Neutrophil (primary cell): ENCODE measurements around the gene HTT.
"Not testable (repeated sequence)": the region's sequence is repeated elsewhere in the genome, so short reads cannot be mapped to it uniquely, and the experiment has no call there.

ENCODE experiments used
- H3K27ac ChIP-seq: fragments of 200-600 bp; sonication (generic); 2 replicates; pipeline ENCODE4 v1.5.1; 2016; ENCODE audit warnings: mild to moderate bottlenecking, moderate library complexity
- H3K27me3 ChIP-seq: fragments of 200-600 bp; sonication (generic); 2 replicates; pipeline ENCODE4 v1.6.0; 2016; ENCODE audit warnings: mild to moderate bottlenecking
- H3K36me3 ChIP-seq: fragments of 200-600 bp; sonication (generic); 2 replicates; pipeline ENCODE4 v1.5.1; 2017
- H3K4me1 ChIP-seq, 2 experiments: fragments of 200-600 bp in 1 of 2; sonication (generic) in 1 of 2; 1 replicate in 1 of 2; 2 replicates in 1 of 2; pipeline versions ENCODE4 v1.5.1 to v1.6.1; 2013 to 2016; ENCODE audit warnings: low read depth in 1 of 2, low read length in 1 of 2, mild to moderate bottlenecking in 1 of 2, moderate library complexity in 1 of 2; ENCODE audit not compliant: control insufficient read depth in 1 of 2, insufficient read depth in 1 of 2
- H3K4me3 ChIP-seq, 2 experiments: fragments of 200-600 bp in 1 of 2; sonication (generic) in 1 of 2; 1 replicate in 1 of 2; 2 replicates in 1 of 2; pipeline ENCODE4 v1.5.1; 2013 to 2016; ENCODE audit warnings: low read depth in 1 of 2, low read length in 1 of 2, mild to moderate bottlenecking in 1 of 2, moderate library complexity in 1 of 2
- H3K9me3 ChIP-seq: fragments of 200-600 bp; sonication (generic); 2 replicates; pipeline ENCODE4 v1.5.1; 2016
- TF ChIP-seq, protein P1 (sequence below): fragments of 200-600 bp; sonication (generic); IDR thresholded peaks from 2 replicates; pipeline ENCODE4 v1.5.1; 2016; ENCODE audit warnings: antibody characterized with exemption

Gene HTT

DNA sequence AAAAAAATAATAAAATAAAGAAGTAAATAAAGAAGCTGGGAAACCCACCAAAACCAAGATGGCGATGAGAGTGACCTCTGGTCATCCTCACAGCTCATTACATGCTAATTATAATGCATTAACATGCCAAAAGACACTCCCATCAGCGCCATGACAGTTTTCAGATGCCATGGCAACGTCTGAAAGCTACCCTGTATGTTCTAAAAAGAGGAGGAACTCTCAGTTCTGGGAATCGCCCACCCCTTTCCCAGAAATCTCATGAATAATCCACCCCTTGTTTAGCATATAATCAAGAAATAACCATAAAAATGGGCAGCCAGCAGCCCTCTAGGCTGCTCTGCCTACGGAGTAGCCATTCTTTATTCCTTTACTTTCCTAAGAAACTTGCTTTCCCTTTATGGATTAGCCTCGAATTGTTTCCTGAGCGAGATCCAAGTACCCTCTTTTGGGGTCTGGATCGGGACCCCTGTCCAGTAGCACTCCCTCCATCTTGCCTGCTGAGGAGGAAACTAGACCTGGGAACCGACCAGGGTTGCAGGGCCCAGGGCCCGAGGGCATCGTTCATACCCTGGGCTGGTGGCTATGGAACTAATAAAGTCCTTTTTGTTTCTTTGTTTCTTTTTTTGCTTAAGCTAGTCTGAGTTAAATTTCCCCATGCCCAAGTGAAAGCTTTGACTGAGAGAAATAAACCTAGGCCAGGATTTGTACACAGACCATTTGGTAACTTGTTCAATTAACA is 31.0 kb upstream of the HTT start:
- H3K4me3 ChIP-seq, result no peak overlapping the region
- TF ChIP-seq, protein P1, sequence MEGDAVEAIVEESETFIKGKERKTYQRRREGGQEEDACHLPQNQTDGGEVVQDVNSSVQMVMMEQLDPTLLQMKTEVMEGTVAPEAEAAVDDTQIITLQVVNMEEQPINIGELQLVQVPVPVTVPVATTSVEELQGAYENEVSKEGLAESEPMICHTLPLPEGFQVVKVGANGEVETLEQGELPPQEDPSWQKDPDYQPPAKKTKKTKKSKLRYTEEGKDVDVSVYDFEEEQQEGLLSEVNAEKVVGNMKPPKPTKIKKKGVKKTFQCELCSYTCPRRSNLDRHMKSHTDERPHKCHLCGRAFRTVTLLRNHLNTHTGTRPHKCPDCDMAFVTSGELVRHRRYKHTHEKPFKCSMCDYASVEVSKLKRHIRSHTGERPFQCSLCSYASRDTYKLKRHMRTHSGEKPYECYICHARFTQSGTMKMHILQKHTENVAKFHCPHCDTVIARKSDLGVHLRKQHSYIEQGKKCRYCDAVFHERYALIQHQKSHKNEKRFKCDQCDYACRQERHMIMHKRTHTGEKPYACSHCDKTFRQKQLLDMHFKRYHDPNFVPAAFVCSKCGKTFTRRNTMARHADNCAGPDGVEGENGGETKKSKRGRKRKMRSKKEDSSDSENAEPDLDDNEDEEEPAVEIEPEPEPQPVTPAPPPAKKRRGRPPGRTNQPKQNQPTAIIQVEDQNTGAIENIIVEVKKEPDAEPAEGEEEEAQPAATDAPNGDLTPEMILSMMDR, result no peak
- H3K27ac ChIP-seq, result no peak overlapping the region
- peaks cover 45 to 64% of the 10 kb centered on the region in 2 experiments for H3K4me1 ChIP-seq
- no peaks in the 10 kb centered on the region for H3K9me3 ChIP-seq
- H3K27me3 ChIP-seq, result no peaks in the 10 kb centered on the region
- H3K36me3 ChIP-seq, result no peaks in the 10 kb centered on the region

DNA sequence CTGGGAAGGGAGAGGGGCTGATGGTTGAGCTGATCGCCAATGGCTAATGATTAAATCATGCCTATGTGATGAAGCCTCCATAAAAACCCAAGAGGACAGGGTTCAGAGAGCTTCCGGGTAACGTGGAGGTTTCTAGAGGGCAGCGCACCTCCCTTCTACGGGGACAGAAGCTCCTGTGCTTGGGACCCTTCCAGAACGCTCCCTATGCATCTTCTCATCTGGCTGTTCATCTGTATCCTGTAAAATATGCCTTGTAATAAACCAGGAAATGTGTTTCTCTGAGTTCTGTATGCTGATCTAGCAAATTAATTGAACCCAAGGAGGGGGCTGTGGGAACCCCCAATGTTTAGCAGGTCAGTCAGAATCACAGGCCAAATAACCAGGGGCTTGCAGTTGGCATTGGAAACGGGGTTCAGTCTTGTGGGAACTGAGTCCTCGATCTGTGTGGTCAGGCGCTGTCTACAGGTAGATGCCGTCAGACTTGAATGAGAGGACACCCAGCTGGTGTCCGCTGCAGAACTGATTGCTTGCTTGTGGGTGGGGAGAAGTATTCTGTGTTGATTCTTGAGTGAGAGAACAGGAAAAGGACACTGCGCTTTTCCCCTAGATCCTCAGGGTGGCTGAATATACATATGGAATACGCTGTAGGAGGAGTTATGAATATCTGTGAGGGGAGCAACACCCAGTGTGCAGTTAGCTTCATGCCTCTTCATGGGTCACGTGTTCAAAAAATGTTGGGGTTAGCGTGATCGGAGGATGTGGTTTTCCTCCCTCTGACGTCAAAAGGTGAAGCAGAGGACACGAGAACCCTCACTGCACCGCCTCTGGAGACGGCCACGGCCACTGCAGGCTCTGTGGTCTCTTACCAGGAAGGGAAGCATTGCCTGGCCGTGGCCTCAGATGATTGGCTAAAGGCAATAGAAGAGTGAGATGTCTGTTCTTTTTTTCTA is 29.3 kb upstream of the HTT start:
- Histone ChIP-seq H3K27me3 (no peaks in the 10 kb centered on the region), H3K4me1 (peaks cover 44 to 63% of the 10 kb centered on the region in 2 experiments), H3K27ac (peak overlapping the region; percentile 83), H3K9me3 (no peaks in the 10 kb centered on the region), H3K36me3 (no peaks in the 10 kb centered on the region), H3K4me3 (peak overlapping the region in 1 of 2 experiments; percentile 34)
- TF ChIP-seq, protein P1, result peak; percentile 85

DNA sequence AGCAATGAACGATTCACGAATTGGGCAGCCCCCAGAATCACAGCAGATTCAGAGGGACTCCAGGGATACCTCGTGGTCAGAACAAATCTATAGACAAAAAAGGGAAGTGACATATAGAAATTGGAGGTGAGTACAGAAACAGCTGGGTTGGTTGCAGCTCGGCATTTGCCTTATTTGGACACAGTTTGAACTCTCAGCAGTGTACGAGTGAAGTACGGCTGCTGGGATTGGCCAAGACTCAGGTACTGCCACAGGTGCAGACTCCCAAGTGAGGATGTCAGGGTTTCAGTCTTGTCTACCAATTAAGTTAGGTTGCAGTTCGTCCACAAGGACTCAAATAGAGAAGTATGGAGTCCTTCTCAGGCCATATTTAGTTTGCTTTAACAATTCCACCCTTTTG is 28.3 kb upstream of the HTT start:
- Histone ChIP-seq H3K4me1 (peaks cover 43 to 57% of the 10 kb centered on the region in 2 experiments), H3K27ac (peak overlapping the region; percentile 83), H3K36me3 (no peaks in the 10 kb centered on the region), H3K27me3 (no peaks in the 10 kb centered on the region), H3K4me3 (peak overlapping the region in 1 of 2 experiments; percentile 34), H3K9me3 (no peaks in the 10 kb centered on the region)
- TF ChIP-seq, protein P1, result no peak

DNA sequence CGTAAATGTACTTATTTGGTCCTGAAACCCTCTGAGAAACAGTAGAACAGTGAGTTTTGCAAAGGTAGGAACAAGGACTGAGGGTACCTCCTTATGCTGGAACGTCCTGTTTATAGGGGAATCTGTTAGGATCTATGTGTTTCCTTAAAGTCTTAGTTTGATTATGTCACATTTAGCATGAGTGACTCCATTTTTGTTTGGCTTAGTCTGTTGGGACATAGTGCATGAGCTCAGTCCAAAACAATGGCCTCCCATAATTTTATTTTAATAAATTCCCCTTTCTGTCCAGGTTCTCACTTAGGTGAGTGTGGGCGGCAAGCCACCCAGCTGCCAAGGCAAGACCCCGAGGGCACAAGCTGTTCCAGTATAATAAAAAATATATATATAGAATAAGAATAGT is 27.9 kb upstream of the HTT start:
- peak overlapping the region in 1 of 2 experiments; percentile 34 for H3K4me3 ChIP-seq
- no peaks in the 10 kb centered on the region for H3K9me3 ChIP-seq
- TF ChIP-seq, protein P1, result no peak
- H3K36me3 ChIP-seq, result no peaks in the 10 kb centered on the region
- no peaks in the 10 kb centered on the region for H3K27me3 ChIP-seq
- peaks cover 39 to 52% of the 10 kb centered on the region in 2 experiments for H3K4me1 ChIP-seq
- peak overlapping the region; percentile 83 for H3K27ac ChIP-seq

DNA sequence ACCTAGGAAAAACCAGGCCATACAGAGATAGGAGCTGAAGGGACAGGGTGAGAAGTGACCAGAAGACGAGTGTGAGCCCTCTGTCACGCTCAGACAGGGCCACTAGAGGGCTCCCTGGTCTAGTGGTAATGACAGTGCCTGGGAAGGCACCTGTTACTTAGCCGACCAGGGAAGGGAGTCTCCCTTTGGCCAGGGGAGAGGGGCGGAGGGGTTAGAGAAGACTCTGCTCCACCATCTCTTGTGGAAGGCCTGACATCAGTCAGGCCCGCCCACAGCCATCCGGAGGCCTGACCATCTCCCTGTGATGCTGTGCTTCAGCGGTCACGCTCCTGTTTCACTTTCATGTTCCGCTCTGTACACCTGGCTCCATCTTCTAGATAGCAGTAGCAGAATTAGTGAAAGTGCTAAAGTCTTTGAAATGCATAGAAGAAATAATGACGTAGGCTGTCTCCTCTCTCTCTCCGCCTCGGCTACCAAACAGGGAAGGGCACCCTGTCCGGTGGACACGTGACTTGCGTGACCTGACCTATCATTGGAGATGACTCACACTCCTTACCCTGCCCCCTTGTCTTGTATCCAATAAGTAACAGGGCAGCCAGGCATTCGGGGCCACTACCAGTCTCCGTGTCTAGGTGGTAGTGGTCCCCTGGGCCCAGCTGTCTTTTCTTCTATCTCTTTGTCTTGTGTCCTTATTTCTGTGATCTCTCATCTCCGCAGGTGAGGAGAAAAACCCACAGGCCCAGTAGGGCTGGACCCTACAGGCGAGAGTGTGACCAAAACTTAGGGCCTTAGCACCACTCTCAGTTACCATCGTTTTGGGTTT is 26.8 kb upstream of the HTT start:
- peak overlapping the region; percentile 22 to 25 for H3K4me3 ChIP-seq

DNA sequence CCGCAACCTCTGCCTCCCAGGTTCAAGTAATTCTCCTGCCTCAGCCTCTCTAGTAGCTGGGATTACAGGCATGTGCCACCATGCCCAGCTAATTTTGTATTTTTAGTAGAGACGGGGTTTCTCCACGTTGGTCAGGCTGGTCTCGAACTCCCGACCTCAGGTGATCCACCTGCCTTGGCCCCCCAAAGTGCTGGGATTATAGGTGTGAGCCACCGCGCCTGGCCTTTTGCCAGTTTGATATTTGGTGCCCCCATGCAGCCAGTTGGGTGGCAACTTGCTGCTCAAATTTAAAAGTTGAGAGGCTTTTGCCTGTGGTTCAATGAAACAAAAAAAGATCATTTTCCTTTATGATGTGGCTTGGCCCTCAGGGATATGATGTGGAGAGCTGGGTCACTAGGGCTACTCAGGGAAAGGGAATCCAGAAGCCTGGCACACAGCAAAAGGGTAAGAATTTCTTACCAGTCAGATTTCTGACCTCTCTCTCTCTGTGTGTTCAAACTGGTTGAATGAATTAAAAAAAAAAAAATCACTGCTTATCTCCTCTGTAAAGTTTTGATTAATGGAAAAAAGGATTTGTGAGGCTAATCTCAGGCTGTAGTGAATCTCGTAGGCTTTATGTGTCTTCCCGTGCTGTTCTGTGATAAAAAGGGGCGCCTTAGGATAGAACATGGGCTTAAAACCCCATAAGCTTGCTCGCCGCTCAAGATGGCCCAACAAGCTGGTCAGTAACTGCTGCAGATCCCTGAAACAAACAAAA is 23.2 kb upstream of the HTT start:
- not testable (repeated sequence) for H3K9me3 ChIP-seq, H3K36me3 ChIP-seq, H3K4me3 ChIP-seq, H3K27me3 ChIP-seq, H3K27ac ChIP-seq
- peaks cover 10 to 17% of the 10 kb centered on the region in 2 experiments for H3K4me1 ChIP-seq

More for the DNA sequence above, 26.8 kb upstream of the HTT start:
- Histone ChIP-seq H3K27me3 (no peaks in the 10 kb centered on the region), H3K27ac (peak overlapping the region; percentile 43), H3K4me1 (peaks cover 28 to 42% of the 10 kb centered on the region in 2 experiments), H3K36me3 (no peaks in the 10 kb centered on the region), H3K9me3 (no peaks in the 10 kb centered on the region)
- TF ChIP-seq, protein P1, result peak; percentile 76
